Smooth muscle cell (in vitro differentiated cells): Measurements from ENCODE around the gene CREB3. TPM values are rescaled to one million over a fixed set of nuclear protein-coding genes. Genes with fewer than 3 reads are reported as not detected.

Experiments
- DNase-seq: peaks from one replicate; lab custom pipeline; 2025; ENCODE audit not compliant: unreplicated experiment; lab: John Stamatoyannopoulos, UW
- H2AFZ ChIP-seq: fragments of 200-600 bp; sonication (generic); 2 replicates; pipeline ENCODE4 v1.6.0; 2016; ENCODE audit warnings: antibody characterized with exemption, low read depth, mild to moderate bottlenecking
- H3F3A ChIP-seq: fragments of 200-600 bp; sonication (generic); 2 replicates; pipeline ENCODE4 v1.6.0; 2017; ENCODE audit warnings: antibody characterized with exemption, low read depth
- H3K27ac ChIP-seq: fragments of 200-600 bp; sonication (generic); 2 replicates; pipeline ENCODE4 v1.5.1; 2016; ENCODE audit warnings: low read depth, mild to moderate bottlenecking
- H3K27me3 ChIP-seq: fragments of 200-600 bp; sonication (generic); 2 replicates; pipeline ENCODE4 v1.6.1; 2016; ENCODE audit warnings: low read depth, mild to moderate bottlenecking
- H3K36me3 ChIP-seq: fragments of 200-600 bp; sonication (generic); 2 replicates; pipeline ENCODE4 v1.5.1; 2016; ENCODE audit warnings: low read depth
- H3K4me1 ChIP-seq: fragments of 200-600 bp; sonication (generic); 2 replicates; pipeline ENCODE4 v1.5.1; 2016; ENCODE audit warnings: low read depth
- H3K4me2 ChIP-seq: fragments of 200-600 bp; sonication (generic); 2 replicates; pipeline ENCODE4 v1.6.0; 2016; ENCODE audit warnings: mild to moderate bottlenecking
- H3K4me3 ChIP-seq: fragments of 200-600 bp; sonication (generic); 2 replicates; pipeline ENCODE4 v1.5.1; 2016; ENCODE audit warnings: mild to moderate bottlenecking
- H3K79me2 ChIP-seq: fragments of 200-600 bp; sonication (generic); 2 replicates; pipeline ENCODE4 v1.6.0; 2016; ENCODE audit warnings: low read depth, mild to moderate bottlenecking
- H3K9ac ChIP-seq: fragments of 200-600 bp; sonication (generic); 2 replicates; pipeline ENCODE4 v1.6.0; 2016; ENCODE audit warnings: low read depth
- H3K9me3 ChIP-seq: fragments of 200-600 bp; sonication (generic); replicated peaks from 2 replicates; pipeline ENCODE4 v1.5.1; 2016; ENCODE audit warnings: low read depth
- H4K20me1 ChIP-seq: fragments of 200-600 bp; sonication (generic); 2 replicates; pipeline ENCODE4 v1.6.0; 2016; ENCODE audit warnings: low read depth
- WGBS: methylation state at CpG from one replicate; pipeline ENCODE4 v1.1.7; 2016; ENCODE audit warnings: low lambda C conversion rate; 5-methylcytosine and 5-hydroxymethylcytosine counted together
- polyA plus RNA-seq: library from polyadenylated mRNA; unstranded; fragments of >200 nt; fragmentation: Nextera tagmentation; extraction: Ambion mirVana; gene quantifications from 2 replicates; pipeline ENCODE4 v1.2.1, GENCODE V29; 2016
- total RNA-seq: library from RNA; depleted of rRNA; stranded (reverse); fragments of >200 nt; gene quantifications from 2 replicates; pipeline ENCODE4 v1.2.3, GENCODE V29; 2014
- TF ChIP-seq, protein P1 (sequence below): fragments of 200-600 bp; sonication (generic); IDR thresholded peaks from 2 replicates; pipeline ENCODE4 v1.5.1; 2017; ENCODE audit warnings: borderline replicate concordance, mild to moderate bottlenecking, antibody characterized with exemption; ENCODE audit not compliant: insufficient read depth, poor library complexity, severe bottlenecking

The CREB3 gene, protein sequence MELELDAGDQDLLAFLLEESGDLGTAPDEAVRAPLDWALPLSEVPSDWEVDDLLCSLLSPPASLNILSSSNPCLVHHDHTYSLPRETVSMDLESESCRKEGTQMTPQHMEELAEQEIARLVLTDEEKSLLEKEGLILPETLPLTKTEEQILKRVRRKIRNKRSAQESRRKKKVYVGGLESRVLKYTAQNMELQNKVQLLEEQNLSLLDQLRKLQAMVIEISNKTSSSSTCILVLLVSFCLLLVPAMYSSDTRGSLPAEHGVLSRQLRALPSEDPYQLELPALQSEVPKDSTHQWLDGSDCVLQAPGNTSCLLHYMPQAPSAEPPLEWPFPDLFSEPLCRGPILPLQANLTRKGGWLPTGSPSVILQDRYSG
- 66.9 and 73.5 TPM in 2 replicates for total RNA-seq
- 81.0 and 99.2 TPM in 2 replicates for polyA plus RNA-seq

DNA sequence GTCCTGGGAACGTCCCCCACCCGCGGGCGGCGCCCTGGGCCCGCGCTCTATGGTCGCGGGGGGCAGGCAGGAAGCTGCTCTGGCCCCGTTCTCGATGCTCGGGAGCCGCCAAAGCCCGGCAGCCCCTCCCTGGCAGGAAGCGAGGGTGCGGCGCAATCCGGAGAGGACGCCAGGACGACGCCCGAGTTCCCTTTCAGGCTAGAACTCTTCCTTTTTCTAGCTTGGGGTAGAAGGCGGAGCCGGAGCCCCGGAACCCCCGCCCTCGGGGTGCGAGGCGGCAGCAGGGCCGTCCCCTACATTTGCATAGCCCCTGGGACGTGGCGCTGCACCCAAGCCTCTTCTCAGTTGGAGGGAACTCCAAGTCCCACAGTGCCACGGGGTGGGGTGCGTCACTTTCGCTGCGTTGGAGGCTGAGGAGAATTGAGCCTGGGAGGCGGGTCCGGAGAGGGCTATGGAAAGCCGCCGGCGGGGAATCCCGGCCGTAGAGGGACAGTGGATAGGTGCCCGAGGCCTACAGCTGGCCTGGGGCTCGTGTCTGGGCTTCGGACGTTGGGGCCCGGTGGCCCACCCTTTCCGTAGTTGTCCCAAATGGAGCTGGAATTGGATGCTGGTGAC lies at the start of gene CREB3, which contains the start of gene TLN1:
Gene CREB3 (plus strand): TSS at position 482 of the 615 bp plus-strand sequence. CDS start 107 bp downstream, at position 589.
Gene TLN1 (minus strand): TSS at position 11 of the 615 bp plus-strand sequence. CDS start 6,501 bp downstream, outside the sequence.
- Histone ChIP-seq H3F3A (peaks cover 27% of the 10 kb centered on the region), H3K36me3 (no peaks in the 10 kb centered on the region), H4K20me1 (peaks cover 48% of the 10 kb centered on the region), H2AFZ (no peak within 1 kb of the TSS), H3K9me3 (no peaks in the 10 kb centered on the region), H3K4me2 (peak within 1 kb of the TSS; percentile 92), H3K79me2 (peaks cover 68% of the 10 kb centered on the region), H3K27ac (peak within 1 kb of the TSS; percentile 94), H3K27me3 (no peaks in the 10 kb centered on the region), H3K9ac (peak within 1 kb of the TSS; percentile 92), H3K4me3 (peak within 1 kb of the TSS; percentile 83), H3K4me1 (peaks cover 44% of the 10 kb centered on the region)
- TF ChIP-seq, protein P1, sequence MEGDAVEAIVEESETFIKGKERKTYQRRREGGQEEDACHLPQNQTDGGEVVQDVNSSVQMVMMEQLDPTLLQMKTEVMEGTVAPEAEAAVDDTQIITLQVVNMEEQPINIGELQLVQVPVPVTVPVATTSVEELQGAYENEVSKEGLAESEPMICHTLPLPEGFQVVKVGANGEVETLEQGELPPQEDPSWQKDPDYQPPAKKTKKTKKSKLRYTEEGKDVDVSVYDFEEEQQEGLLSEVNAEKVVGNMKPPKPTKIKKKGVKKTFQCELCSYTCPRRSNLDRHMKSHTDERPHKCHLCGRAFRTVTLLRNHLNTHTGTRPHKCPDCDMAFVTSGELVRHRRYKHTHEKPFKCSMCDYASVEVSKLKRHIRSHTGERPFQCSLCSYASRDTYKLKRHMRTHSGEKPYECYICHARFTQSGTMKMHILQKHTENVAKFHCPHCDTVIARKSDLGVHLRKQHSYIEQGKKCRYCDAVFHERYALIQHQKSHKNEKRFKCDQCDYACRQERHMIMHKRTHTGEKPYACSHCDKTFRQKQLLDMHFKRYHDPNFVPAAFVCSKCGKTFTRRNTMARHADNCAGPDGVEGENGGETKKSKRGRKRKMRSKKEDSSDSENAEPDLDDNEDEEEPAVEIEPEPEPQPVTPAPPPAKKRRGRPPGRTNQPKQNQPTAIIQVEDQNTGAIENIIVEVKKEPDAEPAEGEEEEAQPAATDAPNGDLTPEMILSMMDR, result no peak
- DNase-seq, result peak; percentile 95
- WGBS, result under 1% methylated on average over 47 of the region's 49 CpGs

DNA sequence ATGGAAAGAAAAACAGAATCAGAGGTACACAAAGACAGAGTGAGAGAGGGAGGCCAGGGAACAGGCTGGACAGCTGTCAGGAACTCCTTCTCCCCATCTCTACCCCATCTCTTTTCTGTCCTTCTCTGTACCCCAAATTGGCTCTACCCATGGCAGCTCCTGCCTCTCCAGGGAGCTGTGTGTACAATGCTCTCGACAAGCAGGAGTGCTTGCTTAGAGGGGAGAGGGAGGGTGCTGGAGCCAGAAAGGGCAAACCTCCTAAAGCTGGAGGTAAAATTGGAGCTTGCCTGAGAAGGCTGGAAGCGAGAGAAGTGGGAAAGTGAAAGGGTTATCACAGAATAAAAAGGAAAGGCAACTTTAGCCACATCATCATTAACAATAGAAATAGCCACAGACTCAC lies 49.1 kb upstream of the CREB3 start:
- Histone ChIP-seq H4K20me1 (peaks cover 72% of the 10 kb centered on the region), H3K4me2 (no peak overlapping the region), H3K9me3 (no peaks in the 10 kb centered on the region), H3K4me1 (peaks cover 10% of the 10 kb centered on the region), H2AFZ (no peak overlapping the region), H3F3A (peaks cover 68% of the 10 kb centered on the region), H3K36me3 (no peaks in the 10 kb centered on the region), H3K79me2 (peaks cover 21% of the 10 kb centered on the region), H3K9ac (no peak overlapping the region), H3K27ac (peak overlapping the region; percentile 27), H3K27me3 (no peaks in the 10 kb centered on the region), H3K4me3 (no peak overlapping the region)
- DNase-seq, result no peak
- 91% methylated on average over 2 of the region's 2 CpGs for WGBS
- TF ChIP-seq, protein P1, result no peak

DNA sequence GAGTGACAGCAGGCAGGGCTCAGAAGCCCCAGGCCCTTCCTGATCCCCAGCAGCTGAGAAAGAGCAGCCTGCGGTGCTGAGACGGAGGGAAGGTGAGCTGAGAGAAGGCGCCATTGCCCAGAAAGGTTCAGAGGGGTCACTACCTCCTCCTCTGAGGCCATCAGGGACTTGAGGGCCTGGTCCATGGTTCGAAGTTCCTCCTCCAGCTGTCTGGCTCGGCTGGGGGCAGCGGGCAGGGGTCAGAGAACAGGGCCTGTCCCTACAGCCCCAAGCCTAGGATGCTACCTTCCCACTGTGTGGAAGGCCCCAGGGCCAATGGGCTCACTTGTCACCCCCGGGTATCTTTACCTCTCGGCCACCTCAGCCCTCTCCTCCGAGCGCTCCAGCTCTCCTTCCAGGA lies 47.5 kb upstream of the CREB3 start:
- TF ChIP-seq, protein P1, result no peak
- Histone ChIP-seq H3K9me3 (no peaks in the 10 kb centered on the region), H3K27ac (peak overlapping the region; percentile 51), H3K36me3 (no peaks in the 10 kb centered on the region), H3K27me3 (no peaks in the 10 kb centered on the region), H3K4me1 (peaks cover 12% of the 10 kb centered on the region), H3K9ac (no peak overlapping the region), H3K4me2 (no peak overlapping the region), H2AFZ (no peak overlapping the region), H3F3A (peaks cover 70% of the 10 kb centered on the region), H3K79me2 (peaks cover 35% of the 10 kb centered on the region), H4K20me1 (peaks cover 86% of the 10 kb centered on the region), H3K4me3 (no peak overlapping the region)
- 98% methylated on average over 10 of the region's 10 CpGs for WGBS
- DNase-seq, result no peak
